Natural killer cell (primary cell): ENCODE measurements around the gene NMT2. TPM values are rescaled to one million over a fixed set of nuclear protein-coding genes. Genes with fewer than 3 reads are reported as not detected.

Experiments used
- ATAC-seq, 3 donors: fragments of 150-1000 bp in 2 of 3; fragments of 200-7000 bp in 1 of 3; cut with Tn5 transposase; 1 replicate in 1 of 3; 2 replicates in 2 of 3; pipeline ENCODE4 v1.10.0; 2021; ENCODE audit warnings: mild to moderate bottlenecking in 2 of 3, moderate library complexity in 2 of 3
- DNase-seq, 2 donors: peaks; one replicate each; pipeline versions ENCODE4 v3.0.0 to v3.0.0-alpha.2; 2013 to 2021; ENCODE audit warnings: mixed read lengths in 1 of 2
- H3K27ac ChIP-seq: one replicate; pipeline ENCODE4 v1.5.1; 2013; ENCODE audit warnings: mild to moderate bottlenecking, low read length
- H3K27me3 ChIP-seq: one replicate; pipeline ENCODE4 v1.6.1; 2013; ENCODE audit warnings: low read length; ENCODE audit not compliant: control insufficient read depth, insufficient read depth
- H3K36me3 ChIP-seq: one replicate; pipeline ENCODE4 v1.6.1; 2013; ENCODE audit warnings: low read length; ENCODE audit not compliant: control insufficient read depth, insufficient read depth
- H3K4me1 ChIP-seq: one replicate; pipeline ENCODE4 v1.6.1; 2013; ENCODE audit warnings: low read length; ENCODE audit not compliant: control insufficient read depth, insufficient read depth
- H3K4me3 ChIP-seq: one replicate; pipeline ENCODE4 v1.5.1; 2013; ENCODE audit warnings: low read length
- H3K9me3 ChIP-seq: one replicate; pipeline ENCODE4 v1.6.1; 2013; ENCODE audit warnings: low read length; ENCODE audit not compliant: control insufficient read depth, insufficient read depth
- H3K27ac Mint-ChIP-seq, 2 donors: one replicate each; pipeline ENCODE4 v1.8.0; 2022; ENCODE audit warnings: mild to moderate bottlenecking in 2 of 2, mixed read lengths in 2 of 2, moderate library complexity in 1 of 2
- H3K27me3 Mint-ChIP-seq, 2 donors: one replicate each; pipeline ENCODE4 v1.8.0; 2022; ENCODE audit warnings: low read depth in 2 of 2, mixed read lengths in 2 of 2
- H3K36me3 Mint-ChIP-seq: one replicate; pipeline ENCODE4 v1.8.0; 2022; ENCODE audit warnings: mixed read lengths
- H3K4me1 Mint-ChIP-seq, 2 donors: one replicate each; pipeline ENCODE4 v1.8.0; 2022; ENCODE audit warnings: mixed read lengths in 2 of 2
- H3K4me3 Mint-ChIP-seq: one replicate; pipeline ENCODE4 v1.8.0; 2022; ENCODE audit warnings: mild to moderate bottlenecking, moderate library complexity, mixed read lengths
- H3K9me3 Mint-ChIP-seq, 2 donors: one replicate each; pipeline ENCODE4 v1.8.0; 2022; ENCODE audit warnings: mixed read lengths in 2 of 2
- WGBS: methylation state at CpG from one replicate; pipeline ENCODE4 v1.1.7; 2013; ENCODE audit warnings: missing lambda C conversion rate; ENCODE audit not compliant: insufficient coverage; 5-methylcytosine and 5-hydroxymethylcytosine counted together
- intact Hi-C: fragments of 100-400 bp; cut with micrococcal nuclease; formaldehyde crosslinking; loops from one replicate; pipeline ENCODE4 v1.14.2; 2022
- total RNA-seq, 4 donors: library from RNA; stranded (reverse); fragments of 120-200 nt in 1 of 4; gene quantifications; one replicate each; pipeline versions ENCODE4 v1.2.3 to v1.2.4, GENCODE V29; 2013 to 2022
- TF ChIP-seq, protein P1 (sequence below): fragments of 200-600 bp; IDR thresholded peaks from one replicate; pipeline ENCODE4 v1.8.0; 2022; ENCODE audit warnings: antibody characterized with exemption

Gene NMT2
- total RNA-seq, 3 donors from 2014 or later (not counting 1 experiment from before 2014, with no cell fraction given): 18.9 to 34.9 (median 28.8) TPM

DNA sequence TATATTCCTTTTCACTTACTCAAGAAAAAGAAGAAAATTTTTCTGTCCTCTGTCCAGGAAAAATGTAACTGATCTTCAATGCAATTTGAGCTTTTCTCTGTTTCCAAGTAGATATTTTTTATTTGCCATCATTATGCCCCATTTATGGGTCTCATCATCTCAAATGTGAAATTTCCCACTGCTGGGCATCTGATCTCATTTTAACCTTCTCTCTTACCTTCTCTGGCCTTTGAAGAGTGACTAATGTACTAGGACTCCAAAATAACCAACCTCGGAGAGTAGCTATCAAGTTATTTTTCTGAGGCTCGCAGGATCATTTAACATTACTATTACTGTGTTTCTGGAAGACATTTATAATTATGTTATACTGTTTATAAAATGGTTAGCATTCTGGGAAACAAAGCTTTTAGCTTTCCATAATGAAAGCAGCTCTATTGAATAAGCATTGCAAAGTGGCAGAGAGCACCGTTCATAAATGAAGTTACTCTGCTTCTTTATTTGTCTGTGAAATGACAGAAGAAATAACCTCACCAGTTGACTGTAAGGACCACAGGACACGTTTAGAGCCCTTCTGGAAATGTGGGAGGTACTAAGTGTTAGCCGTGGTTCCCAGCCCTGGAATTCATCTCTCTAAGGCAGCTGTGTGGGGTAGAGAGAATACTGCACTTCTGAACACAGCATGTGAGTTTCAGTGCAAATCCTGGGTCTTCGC lies 33.3 kb upstream of the NMT2 start:
- TF ChIP-seq, protein P1, sequence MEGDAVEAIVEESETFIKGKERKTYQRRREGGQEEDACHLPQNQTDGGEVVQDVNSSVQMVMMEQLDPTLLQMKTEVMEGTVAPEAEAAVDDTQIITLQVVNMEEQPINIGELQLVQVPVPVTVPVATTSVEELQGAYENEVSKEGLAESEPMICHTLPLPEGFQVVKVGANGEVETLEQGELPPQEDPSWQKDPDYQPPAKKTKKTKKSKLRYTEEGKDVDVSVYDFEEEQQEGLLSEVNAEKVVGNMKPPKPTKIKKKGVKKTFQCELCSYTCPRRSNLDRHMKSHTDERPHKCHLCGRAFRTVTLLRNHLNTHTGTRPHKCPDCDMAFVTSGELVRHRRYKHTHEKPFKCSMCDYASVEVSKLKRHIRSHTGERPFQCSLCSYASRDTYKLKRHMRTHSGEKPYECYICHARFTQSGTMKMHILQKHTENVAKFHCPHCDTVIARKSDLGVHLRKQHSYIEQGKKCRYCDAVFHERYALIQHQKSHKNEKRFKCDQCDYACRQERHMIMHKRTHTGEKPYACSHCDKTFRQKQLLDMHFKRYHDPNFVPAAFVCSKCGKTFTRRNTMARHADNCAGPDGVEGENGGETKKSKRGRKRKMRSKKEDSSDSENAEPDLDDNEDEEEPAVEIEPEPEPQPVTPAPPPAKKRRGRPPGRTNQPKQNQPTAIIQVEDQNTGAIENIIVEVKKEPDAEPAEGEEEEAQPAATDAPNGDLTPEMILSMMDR: no peak
- Mint-ChIP-seq H3K36me3 (no peaks in the 10 kb centered on the region), H3K4me1 (peaks cover 4 to 5% of the 10 kb centered on the region in 2 donors), H3K27me3 (no peaks in the 10 kb centered on the region), H3K27ac (no peak overlapping the region), H3K4me3 (no peak overlapping the region), H3K9me3 (no peaks in the 10 kb centered on the region)
- intact Hi-C loops: no loop called here
- Histone ChIP-seq H3K4me3 (no peak overlapping the region), H3K27ac (no peak overlapping the region), H3K27me3 (no peaks in the 10 kb centered on the region), H3K36me3 (no peaks in the 10 kb centered on the region), H3K4me1 (no peaks in the 10 kb centered on the region), H3K9me3 (no peaks in the 10 kb centered on the region)
- 93% methylated on average over 6 of the region's 6 CpGs for WGBS
- ATAC-seq: no peak
- DNase-seq: no peak

DNA sequence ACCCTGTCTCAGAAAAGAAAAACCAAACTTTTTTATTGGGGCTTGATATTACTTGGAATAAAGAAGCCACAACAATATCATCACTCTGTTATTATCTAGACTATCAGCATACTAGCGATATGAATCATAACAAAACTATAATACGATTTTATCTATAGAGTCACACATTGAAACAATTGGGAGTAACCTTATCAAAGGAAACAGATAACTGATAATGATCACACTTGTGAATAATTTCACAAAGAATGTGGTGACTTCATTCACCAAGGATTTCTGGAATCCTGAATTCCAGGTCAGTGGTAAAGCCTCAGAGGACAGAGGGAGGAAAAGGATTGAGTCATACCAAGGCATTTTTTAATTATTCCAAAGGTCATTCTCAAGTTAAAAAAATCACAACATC lies 32.1 kb upstream of the NMT2 start:
- peaks cover 3% of the 10 kb centered on the region for H3K4me1 ChIP-seq
- no peak for DNase-seq
- H3K27ac ChIP-seq: no peak overlapping the region
- WGBS: 61% methylated on average over 2 of the region's 2 CpGs
- H3K27me3 Mint-ChIP-seq: peaks cover 0 to 3% of the 10 kb centered on the region in 2 donors
- no peaks in the 10 kb centered on the region for H3K36me3 Mint-ChIP-seq
- no peaks in the 10 kb centered on the region for H3K9me3 Mint-ChIP-seq
- H3K4me3 ChIP-seq: no peak overlapping the region
- no peak overlapping the region for H3K27ac Mint-ChIP-seq
- no peaks in the 10 kb centered on the region for H3K27me3 ChIP-seq
- H3K9me3 ChIP-seq: no peaks in the 10 kb centered on the region
- no peak for ATAC-seq
- TF ChIP-seq, protein P1: no peak
- no peaks in the 10 kb centered on the region for H3K36me3 ChIP-seq
- H3K4me1 Mint-ChIP-seq: peaks cover 4 to 5% of the 10 kb centered on the region in 2 donors
- intact Hi-C loops: no loop called here
- H3K4me3 Mint-ChIP-seq: no peak overlapping the region

DNA sequence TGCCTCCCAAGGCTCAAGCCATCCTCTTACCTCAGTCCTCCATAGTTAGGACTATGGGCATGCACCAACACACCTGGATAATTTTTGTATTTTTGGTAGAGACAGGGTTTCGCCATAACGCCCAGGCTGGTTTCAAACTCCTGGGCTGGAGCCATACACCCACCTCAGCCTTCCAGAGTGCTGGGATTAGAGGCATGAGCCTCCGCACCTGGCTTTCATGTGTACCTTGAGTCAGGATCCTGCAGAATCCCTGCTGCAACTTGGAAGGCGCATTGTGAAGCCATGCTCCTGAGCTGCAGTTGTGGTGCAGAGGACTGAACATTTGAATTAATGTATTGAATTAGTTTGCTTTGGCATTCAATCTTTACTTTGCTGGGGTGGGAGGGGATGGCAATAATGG lies 29.4 kb upstream of the NMT2 start:
- H3K4me3 Mint-ChIP-seq: no peak overlapping the region
- TF ChIP-seq, protein P1: no peak
- no peaks in the 10 kb centered on the region for H3K9me3 Mint-ChIP-seq
- DNase-seq (no peak), ATAC-seq (no peak)
- H3K27ac Mint-ChIP-seq: no peak overlapping the region
- Histone ChIP-seq H3K9me3 (no peaks in the 10 kb centered on the region), H3K4me3 (no peak overlapping the region), H3K27me3 (no peaks in the 10 kb centered on the region), H3K36me3 (no peaks in the 10 kb centered on the region), H3K4me1 (peaks cover 3% of the 10 kb centered on the region), H3K27ac (no peak overlapping the region)
- H3K4me1 Mint-ChIP-seq: peaks cover 0 to 5% of the 10 kb centered on the region in 2 donors
- H3K36me3 Mint-ChIP-seq: no peaks in the 10 kb centered on the region
- WGBS: 80% methylated on average over 4 of the region's 4 CpGs
- peaks cover 0 to 3% of the 10 kb centered on the region in 2 donors for H3K27me3 Mint-ChIP-seq
- intact Hi-C loops: no loop called here

DNA sequence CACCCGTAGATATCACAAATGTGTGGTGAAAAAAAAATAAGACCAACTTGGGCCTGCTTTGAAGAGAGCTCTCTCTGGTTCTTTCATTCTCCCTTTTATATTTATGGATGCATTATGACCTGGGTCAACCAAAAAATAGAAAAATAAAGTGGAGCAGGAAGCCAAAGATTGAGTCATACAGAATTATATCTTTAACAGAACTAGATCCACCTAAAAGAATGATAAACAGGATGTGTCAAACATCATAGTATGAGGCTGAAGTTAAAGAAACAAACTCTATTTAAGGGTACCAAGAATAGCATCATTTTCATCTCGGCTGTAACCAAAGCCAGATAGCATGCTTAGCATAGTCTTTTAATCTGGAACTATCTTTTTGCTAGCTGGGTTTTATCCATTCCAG lies 28.8 kb upstream of the NMT2 start:
- H3K36me3 Mint-ChIP-seq: no peaks in the 10 kb centered on the region
- H3K4me3 Mint-ChIP-seq: peak overlapping the region; percentile 17
- peaks cover 0 to 5% of the 10 kb centered on the region in 2 donors for H3K4me1 Mint-ChIP-seq
- no peak for DNase-seq
- no peaks in the 10 kb centered on the region for H3K9me3 Mint-ChIP-seq
- no peak overlapping the region for H3K27ac ChIP-seq
- H3K4me3 ChIP-seq: no peak overlapping the region
- WGBS: 91% methylated on average over 2 of the region's 2 CpGs
- peaks cover 0 to 3% of the 10 kb centered on the region in 2 donors for H3K27me3 Mint-ChIP-seq
- intact Hi-C loops: no loop called here
- H3K4me1 ChIP-seq: peaks cover 3% of the 10 kb centered on the region
- no peak overlapping the region for H3K27ac Mint-ChIP-seq
- TF ChIP-seq, protein P1: no peak
- H3K36me3 ChIP-seq: no peaks in the 10 kb centered on the region
- no peaks in the 10 kb centered on the region for H3K9me3 ChIP-seq
- no peaks in the 10 kb centered on the region for H3K27me3 ChIP-seq
- no peak for ATAC-seq
